Upper lobe of left lung (tissue), 4 donors: Measurements from ENCODE around the gene INPP4B.

Experiments
- EP300 ChIP-seq, 4 donors: sonication (generic); formaldehyde crosslinking; IDR thresholded peaks; one replicate each; pipeline ENCODE4 v1.5.1; 2017; ENCODE audit warnings: antibody characterized with exemption in 4 of 4, control low read depth in 2 of 4
- POLR2A ChIP-seq, 4 donors: fragments of 450-650 bp; IDR thresholded peaks; one replicate each; pipeline ENCODE4 v1.5.1; 2016 to 2017; ENCODE audit warnings: antibody characterized with exemption in 4 of 4, mild to moderate bottlenecking in 2 of 4
- POLR2AphosphoS5 ChIP-seq, 2 donors: sonication (generic); formaldehyde crosslinking; IDR thresholded peaks; one replicate each; pipeline ENCODE4 v1.5.1; 2017; ENCODE audit warnings: antibody characterized with exemption in 2 of 2
- TF ChIP-seq, protein P1 (sequence below), 6 experiments: fragments of 450-650 bp in 4 of 6; fragments of 200-600 bp in 2 of 6; sonication (generic) in 2 of 6; IDR thresholded peaks; one replicate each; pipeline ENCODE4 v1.5.1; 2016 to 2019; ENCODE audit warnings: antibody characterized with exemption in 6 of 6

DNA sequence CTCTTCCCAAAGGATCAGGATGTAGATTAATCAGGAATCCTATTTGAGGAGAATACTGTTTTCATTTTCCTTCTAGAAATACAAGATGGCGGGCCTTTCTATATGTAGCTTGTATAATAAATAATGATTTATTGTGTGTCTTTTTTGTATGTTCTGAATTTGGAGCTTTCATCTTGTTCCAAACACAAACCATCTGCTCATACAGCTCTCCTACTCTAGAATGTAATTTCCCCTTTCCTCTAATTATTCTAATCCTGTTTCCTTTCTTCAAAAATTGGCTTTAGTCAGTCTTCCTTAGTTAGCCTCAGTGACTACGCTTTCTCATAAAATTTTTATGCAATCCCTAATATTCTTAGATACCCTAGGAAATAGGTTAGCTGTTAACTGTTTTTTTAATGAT lies 422.2 kb downstream of the INPP4B start:
- TF ChIP-seq POLR2A (IDR thresholded peaks at IDR 0.05), result no peak
- TF ChIP-seq, protein P1, sequence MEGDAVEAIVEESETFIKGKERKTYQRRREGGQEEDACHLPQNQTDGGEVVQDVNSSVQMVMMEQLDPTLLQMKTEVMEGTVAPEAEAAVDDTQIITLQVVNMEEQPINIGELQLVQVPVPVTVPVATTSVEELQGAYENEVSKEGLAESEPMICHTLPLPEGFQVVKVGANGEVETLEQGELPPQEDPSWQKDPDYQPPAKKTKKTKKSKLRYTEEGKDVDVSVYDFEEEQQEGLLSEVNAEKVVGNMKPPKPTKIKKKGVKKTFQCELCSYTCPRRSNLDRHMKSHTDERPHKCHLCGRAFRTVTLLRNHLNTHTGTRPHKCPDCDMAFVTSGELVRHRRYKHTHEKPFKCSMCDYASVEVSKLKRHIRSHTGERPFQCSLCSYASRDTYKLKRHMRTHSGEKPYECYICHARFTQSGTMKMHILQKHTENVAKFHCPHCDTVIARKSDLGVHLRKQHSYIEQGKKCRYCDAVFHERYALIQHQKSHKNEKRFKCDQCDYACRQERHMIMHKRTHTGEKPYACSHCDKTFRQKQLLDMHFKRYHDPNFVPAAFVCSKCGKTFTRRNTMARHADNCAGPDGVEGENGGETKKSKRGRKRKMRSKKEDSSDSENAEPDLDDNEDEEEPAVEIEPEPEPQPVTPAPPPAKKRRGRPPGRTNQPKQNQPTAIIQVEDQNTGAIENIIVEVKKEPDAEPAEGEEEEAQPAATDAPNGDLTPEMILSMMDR (IDR thresholded peaks at IDR 0.05), result no peak
- no peak for TF ChIP-seq POLR2AphosphoS5 (IDR thresholded peaks at IDR 0.05)
- no peak for TF ChIP-seq EP300 (IDR thresholded peaks at IDR 0.05)
